ENCODE measurements around the gene GET4. TPM values are rescaled to one million over a fixed set of nuclear protein-coding genes. Genes with fewer than 3 reads are reported as not detected.

The GET4 gene
- total and polyA plus RNA-seq, 2 of the 13 experiments (the other 11 are each of a cell fraction or from before 2014, with no cell fraction given) = 28.2 to 35.2 TPM

- ATAC-seq (no peak), DNase-seq (ENCODE audit: low spot score) (no peak), FAIRE-seq (no peak)
- H3K4me3 ChIP-seq (replicated peaks in 1 of 3; ENCODE audit: insufficient read depth in 1 of 3, low read depth in 2 of 3, low read length in 3 of 3) = no peak overlapping the region
- ChIA-PET CTCF (ENCODE audit: low intra/inter-chr PET ratio, low total read pairs) (no interaction called here), POLR2A (no interaction called here)
- intact Hi-C loops (cut with micrococcal nuclease; ENCODE audit: unreplicated experiment) (no loop called here), in situ Hi-C loops (cut with HindIII; ENCODE audit: extremely low pct_ligation_motif_present, low pct_unique_long_range_greater_than_20kb) (no loop called here)
- no peak for TF ChIP-seq NRL (CRISPR knock-in tag; IDR thresholded peaks at IDR 0.05; ENCODE audit: borderline replicate concordance)
- no peak for TF ChIP-seq ZBTB34 (CRISPR knock-in tag; IDR thresholded peaks at IDR 0.05)
- TF ChIP-seq DNMT1 (CRISPR knock-in tag; IDR thresholded peaks at IDR 0.05) = no peak
- no peak for TF ChIP-seq KLF9 (CRISPR knock-in tag; IDR thresholded peaks at IDR 0.05; ENCODE audit: low read depth)
- TF ChIP-seq TFAP4 (IDR thresholded peaks at IDR 0.05; ENCODE audit: borderline replicate concordance, low read depth) = no peak
- no peak for TF ChIP-seq IKZF5 (CRISPR knock-in tag; IDR thresholded peaks at IDR 0.05)
- TF ChIP-seq MAFG (CRISPR knock-in tag; IDR thresholded peaks at IDR 0.05) = no peak
- TF ChIP-seq THAP7 (CRISPR knock-in tag; IDR thresholded peaks at IDR 0.05) = no peak
- TF ChIP-seq HCFC1 (IDR thresholded peaks at IDR 0.05; ENCODE audit: low read depth, low read length) = no peak
- TF ChIP-seq SCMH1 (CRISPR knock-in tag; IDR thresholded peaks at IDR 0.05; ENCODE audit: borderline replicate concordance) = no peak
- H3K9ac ChIP-seq (ENCODE audit: insufficient read depth, low read depth, low read length) = no peak overlapping the region
- H3K79me2 ChIP-seq (ENCODE audit: insufficient read depth, low read length) = no peaks in the 10 kb centered on the region
- no TSS peak for BruUV-seq (replicated peaks)
- WGBS (ENCODE audit: low lambda C conversion rate) = 91% methylated on average over 22 of the region's 28 CpGs
- H3K4me1 ChIP-seq (ENCODE audit: insufficient read depth, low read length) = peaks cover 19% of the 10 kb centered on the region
- H2AFZ ChIP-seq (ENCODE audit: low read length) = no peak overlapping the region
- no peak overlapping the region for H3K27ac ChIP-seq (ENCODE audit: extremely low read length, insufficient read depth, low read length)
- no peaks in the 10 kb centered on the region for H3K36me3 ChIP-seq (replicated peaks in 1 of 2; ENCODE audit: control insufficient read depth in 1 of 2, insufficient read depth in 2 of 2, low read length in 2 of 2)
- no peaks in the 10 kb centered on the region for H4K20me1 ChIP-seq (ENCODE audit: insufficient read depth, low read length)
- H3K9me3 ChIP-seq (ENCODE audit: low read length) = no peaks in the 10 kb centered on the region
- no peak overlapping the region for H3K4me2 ChIP-seq (ENCODE audit: low read depth, low read length)
- no peaks in the 10 kb centered on the region for H3K27me3 ChIP-seq (ENCODE audit: control insufficient read depth in 1 of 2, insufficient read depth in 2 of 2, low read length in 2 of 2)
These were observed 59.6 kb downstream of the GET4 start for GRCh38 chr7:935874-936385.

Data from HepG2 (cell line).